ENCODE measurements around the gene CCDC180.
"Not testable (repeated sequence)": the region's sequence is repeated elsewhere in the genome, so short reads cannot be mapped to it uniquely, and the experiment has no call there.

Gene CCDC180

DNA sequence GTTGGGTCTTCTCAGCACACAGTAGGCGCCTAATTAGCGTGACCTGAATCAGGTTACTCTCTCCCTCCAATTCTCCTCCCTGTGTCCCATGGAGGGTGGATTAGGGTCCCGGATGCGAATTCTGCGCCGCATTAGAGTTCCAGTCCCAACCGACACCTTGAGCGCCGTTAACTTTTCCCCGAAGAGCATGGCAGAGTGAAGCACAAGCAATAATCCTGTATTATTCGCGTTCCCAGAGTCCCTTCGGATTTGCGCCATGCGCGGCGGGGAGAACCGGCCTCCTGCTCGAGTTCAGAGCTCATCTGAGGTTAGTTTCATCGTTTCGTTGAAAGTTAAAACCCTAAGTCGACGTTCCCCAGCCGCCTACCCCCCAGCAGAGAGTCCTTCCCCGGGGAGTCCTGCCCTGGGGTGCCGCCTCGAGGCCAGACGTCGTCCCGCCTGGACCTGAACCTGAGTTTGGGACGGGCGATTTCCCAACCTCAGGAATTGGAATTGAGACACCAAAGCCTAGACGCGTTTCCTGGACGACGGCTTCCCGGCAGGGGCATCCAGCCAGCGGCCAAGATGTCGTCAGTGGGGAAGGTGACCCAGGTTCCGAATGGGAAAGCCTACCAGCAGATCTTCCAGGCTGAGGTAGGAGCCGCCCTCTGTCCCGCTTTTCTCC lies at the start of gene CCDC180:
Gene CCDC180, plus strand, starts transcription at position 160 of the 664 bp plus-strand sequence. Its CDS starts 405 bp downstream, at position 565.
- no peak for DNase-seq (ENCODE audit: low spot score)

DNA sequence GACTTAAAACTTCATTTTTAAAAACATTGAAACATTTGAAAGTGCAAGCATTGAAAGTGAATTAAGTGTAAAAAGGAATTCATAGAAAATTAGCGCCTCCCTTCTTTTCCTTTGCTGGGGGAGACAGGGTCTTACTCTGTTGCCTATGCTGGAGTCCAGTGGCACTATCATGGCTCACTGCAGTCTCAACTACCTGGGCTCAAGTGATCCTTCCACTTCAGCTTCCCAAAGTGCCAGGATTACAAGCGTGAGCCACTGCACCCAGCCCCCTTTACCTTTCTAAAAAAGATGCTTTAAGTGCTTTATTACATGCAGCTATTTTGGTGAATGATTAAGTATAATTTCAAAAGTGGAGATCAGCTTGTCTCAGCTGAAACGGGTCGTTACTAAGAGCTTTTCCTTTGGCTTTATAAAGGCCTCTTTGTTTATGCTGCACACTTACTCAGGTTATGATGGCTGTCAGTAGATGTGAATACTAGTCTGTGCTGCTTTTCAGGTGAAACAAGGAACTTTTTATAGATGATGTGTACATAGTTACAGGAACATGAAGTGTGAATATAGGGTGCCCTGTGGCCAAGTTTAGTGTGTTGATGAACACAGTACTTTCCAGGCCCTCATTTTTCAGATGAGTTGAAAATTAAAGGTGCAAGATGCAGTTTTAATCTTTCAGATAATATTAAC lies 47.5 kb upstream of the CCDC180 start:
- DNase-seq (ENCODE audit: low spot score): not testable (repeated sequence)

DNA sequence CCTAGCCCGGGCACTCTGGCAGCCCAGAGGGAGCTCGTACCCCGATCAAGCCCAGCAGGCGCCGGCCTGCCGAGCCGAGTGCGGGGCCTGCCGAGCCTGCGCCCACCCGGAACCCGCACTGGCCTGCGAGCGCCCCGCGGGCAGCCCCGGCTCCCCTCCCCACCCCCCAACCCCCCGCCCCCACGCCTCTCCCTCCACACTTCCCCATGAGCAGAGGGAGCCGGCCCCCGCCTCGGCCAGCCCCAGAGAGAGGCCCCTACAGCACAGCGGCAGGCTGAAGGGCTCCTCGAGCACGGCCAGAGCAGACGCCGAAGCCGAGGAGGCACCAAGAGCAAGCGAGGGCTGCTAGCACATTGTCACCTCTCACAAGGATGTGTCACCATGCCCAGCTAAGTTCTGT lies 36.2 kb upstream of the CCDC180 start:
- no peak for DNase-seq (ENCODE audit: low spot score)

DNA sequence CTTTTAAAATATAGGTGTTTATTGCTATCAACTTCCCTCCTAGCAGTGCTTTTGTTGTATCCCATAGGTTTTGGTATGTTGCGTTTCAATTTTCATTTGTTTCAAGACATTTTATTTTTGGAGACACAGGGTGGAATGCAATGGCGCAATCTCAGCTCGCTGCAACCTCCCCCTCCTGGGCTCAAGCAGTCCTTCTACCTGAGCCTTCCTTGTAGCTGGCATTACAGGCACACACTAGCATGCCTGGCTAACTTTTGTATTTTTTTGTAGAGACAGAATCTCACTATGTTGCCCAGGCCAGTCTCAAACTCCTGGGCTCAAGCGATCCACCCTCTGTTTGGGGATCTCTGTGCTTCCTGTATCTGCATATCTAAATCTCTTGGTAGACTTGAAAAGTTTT lies 35.4 kb upstream of the CCDC180 start:
- no peak for DNase-seq (ENCODE audit: low spot score)

DNA sequence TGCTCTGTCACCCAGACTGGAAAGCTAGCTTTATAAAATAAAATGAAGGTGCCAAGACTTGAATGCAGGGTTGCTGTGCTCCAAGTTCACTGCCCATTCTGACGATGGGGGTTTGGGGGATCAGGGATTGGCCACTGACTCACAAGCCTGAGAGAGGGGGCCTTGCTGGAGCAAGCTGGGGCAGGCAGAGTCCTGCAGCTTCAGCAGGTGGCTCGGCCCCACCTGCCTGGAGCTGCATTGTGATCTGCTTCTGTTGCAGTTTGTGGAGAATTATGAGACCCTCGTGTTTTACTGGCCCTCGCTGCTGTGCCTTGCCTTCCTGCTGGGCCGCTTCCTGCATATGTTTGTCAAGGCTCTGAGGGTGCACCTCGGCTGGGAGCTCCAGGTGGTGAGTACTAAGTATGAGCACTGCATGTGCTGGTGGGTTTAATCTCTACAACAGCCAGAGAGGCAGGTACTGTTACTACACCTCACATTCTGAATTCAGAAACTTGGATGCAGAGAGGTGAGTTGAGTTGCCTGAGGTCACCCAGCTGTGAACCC lies 31.1 kb upstream of the CCDC180 start:
- no peak for DNase-seq (ENCODE audit: low spot score)

DNA sequence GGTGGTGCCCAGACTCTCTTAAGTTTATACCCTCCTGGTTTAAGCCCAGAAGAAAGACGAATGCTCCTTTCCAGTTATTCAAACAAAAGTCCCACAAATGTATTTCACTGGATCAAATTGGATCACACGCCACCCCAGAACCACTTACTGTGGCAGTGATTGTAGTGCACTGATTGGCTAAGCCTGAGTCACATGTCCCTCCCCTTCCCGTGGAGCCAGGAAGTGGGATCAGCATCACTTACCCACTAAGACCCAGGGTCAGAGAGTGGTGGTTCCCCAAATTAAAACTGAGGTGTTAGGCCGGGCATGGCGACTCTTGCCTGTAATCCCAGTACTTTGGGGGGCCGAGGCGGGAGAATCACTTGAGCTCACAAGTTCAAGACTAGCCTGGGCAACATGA lies 29.5 kb upstream of the CCDC180 start:
- DNase-seq (ENCODE audit: low spot score): no peak

DNA sequence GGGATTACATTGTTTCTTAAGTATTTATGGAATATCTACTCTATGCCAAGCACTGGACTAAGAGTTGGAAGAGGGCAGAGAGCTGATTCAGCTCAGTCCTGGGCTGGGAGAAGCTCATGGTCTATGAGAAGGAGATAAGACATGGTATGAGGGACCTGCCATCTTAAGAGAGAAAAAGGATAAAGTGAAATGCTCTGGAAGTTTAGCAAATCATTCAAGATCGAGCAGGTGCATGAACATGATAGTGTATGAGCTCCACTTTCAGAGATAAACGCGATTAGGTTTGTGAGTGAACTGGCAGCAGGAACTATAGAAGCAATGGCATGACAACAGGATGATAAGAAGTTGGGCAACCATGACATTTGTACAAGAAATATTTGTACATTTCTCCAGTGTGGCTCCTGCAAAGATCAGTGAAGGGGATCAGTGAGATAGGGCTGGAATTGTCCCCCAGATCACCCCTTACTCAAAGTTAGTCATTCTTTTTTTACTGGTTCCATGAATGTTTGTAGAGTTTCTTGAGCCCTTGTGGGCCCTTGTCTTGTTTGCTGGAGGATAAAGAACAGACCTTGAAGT lies 26.6 kb upstream of the CCDC180 start:
- DNase-seq (ENCODE audit: low spot score): no peak

DNA sequence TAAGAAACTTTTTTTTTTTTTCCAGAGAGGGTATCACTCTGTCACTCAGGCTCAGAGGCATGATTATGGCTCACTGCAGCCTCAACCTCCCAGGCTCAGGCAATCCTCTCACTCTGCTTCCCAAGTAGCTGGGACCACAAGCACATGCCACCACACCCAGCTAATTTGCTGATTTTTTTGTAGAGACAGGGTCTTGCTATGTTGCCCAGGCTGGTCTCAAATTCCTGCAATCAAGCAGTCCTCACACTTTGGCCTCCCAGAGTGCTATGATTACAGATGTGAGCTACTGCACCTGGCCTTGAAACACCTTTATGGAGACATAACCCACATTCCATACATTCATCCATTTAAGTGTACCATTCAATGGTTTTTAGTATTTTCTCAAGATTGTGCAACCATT lies 23.7 kb upstream of the CCDC180 start:
- DNase-seq (ENCODE audit: low spot score): no peak

DNA sequence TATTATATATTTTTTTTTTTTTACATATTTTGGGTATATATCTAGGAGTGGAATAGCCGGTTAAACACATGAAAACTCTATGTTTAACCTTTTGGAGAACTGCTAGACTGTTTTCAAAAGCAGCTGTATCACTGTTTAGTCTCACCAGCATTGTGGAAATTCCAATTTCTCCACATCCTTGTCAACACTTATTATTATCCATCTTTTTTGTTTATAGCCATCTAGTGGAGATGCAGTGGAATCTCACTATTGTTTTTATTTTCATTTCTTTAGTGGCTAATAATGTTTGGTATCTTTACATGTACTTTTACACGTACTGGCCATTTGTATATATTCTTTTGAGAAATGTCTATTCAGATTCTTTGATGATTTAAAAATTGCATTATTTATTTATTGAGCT lies 22.7 kb upstream of the CCDC180 start:
- DNase-seq (ENCODE audit: low spot score): peak; percentile 26

DNA sequence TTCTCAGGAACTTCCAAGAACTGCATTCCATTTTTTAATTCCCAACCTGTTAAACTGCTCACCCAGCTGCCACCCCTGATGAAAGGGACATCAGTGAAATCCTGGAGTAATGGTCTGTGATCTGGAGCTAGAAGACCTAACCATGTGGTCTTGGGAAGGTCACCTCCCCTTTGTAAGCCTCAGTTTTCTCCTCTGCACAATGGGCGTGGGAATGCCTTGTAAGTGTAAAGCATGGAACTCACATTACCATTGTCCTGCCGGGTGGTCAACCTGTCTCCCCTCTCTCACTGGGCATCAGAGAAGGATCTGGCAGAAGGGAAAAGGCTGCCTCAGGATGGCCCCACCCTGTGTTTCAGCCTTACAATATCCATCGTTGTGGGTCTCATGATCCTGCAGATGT lies 15.3 kb upstream of the CCDC180 start:
- DNase-seq (ENCODE audit: low spot score): no peak

DNA sequence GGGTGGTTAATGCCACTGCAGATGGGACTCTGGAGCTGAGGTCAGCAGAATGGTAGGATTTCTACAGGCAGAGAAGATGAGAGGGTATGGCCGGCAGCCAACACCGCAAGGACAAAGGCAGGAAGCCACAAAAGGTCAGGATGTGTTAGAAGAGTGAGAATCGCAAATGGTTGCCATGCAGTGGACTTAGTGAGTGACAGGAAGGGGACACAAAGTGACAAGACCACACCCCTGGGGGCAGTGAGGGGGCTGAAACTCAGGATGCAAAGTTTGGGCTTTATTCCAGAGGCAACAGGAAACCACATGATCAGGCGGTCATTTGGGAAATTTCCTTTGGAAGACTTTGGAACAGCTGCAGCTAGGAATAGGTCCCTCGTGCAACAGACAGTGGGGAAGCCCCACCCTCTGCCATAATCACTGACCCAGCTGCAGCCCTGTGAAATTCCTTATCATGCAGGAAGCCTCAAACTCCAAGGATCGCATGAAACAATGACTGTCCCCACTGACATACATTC lies 14.2 kb upstream of the CCDC180 start:
- no peak for DNase-seq (ENCODE audit: low spot score)

DNA sequence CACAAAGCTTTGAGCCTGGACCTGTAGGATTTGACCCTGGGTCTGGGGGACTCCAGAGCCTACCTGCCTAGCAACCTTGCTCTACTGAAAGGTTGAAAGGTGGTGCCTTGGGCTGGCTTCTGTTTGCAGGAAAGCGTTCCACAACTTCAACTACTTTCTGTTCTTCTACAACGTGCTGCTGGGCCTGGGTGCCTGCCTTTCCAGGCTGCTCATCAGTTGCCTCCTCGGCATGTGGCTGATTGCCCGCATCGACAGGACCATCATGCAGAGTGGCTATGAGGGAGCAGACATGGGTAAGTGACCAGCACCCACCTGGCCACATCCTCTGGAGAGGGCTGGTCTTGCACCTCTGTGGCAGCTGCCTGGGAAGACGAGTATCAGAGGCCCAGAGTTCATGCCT lies 13.6 kb upstream of the CCDC180 start:
- DNase-seq (ENCODE audit: low spot score): no peak

DNA sequence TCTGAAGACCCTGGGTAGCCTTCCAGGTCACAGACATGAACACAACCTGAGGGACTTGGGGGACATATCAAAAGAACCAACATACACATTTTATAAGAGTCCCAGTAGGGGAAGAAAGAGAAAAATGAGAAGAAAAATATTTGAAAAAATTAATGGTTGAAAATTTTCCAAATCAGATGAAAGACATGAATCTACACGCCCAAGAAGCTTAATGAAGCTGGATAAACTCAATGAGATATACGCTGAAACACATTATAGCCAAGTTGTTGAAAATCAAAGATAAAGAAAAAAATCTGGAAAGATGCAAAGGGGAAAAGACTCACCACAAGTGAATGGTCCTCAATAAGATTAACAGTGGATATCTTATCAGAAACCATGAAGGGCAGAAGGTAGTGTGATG lies 9.6 kb upstream of the CCDC180 start:
- no peak for DNase-seq (ENCODE audit: low spot score)

DNA sequence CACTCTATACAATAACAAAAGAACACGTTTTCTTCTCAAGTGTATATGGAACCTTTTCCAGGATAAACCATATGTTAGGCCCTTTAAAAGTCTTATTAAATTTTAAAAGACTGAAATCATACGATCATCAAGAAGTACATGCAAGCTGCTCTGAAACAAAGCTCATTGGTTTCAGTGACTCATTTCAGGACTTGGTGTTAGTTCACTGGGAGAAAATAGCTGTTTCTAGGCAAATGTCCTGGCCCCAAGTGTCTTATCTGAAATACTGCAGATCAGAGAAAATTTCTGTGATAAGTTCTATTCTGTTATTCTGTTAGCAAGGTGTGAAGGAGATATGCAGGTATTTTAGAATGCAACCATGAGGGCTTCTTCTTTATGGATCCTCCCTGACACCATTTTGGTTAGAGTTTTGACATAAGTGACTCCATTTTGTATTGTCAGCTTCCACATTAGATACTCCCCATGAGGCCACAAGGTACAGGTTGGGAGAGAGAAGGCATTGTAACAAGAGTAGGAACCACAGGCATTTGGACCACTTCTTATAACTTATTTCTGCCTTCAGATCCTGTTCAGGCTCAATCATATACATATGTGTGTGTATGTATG lies 7.5 kb upstream of the CCDC180 start:
- peak; percentile 30 for DNase-seq (ENCODE audit: low spot score)

DNA sequence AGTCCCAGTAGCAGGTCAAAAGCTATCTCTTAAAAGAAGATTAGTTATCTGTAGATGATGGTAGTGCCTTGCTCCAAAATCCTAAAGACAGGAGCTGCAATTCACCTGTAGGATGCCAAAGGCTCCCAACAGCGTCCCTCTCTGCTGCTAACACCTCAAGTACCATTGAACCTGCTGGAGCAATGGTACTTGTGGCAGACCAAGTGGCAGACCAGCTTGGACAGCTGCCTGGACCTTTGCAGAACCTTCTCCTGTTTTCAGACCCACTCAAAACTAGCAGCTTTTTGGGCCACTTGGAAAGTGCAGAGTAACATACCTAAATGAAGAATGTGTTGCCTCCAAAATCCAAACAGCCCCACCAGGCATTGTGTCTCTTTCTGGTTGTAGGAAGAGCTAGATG lies 6.9 kb upstream of the CCDC180 start:
- DNase-seq (ENCODE audit: low spot score): no peak

DNA sequence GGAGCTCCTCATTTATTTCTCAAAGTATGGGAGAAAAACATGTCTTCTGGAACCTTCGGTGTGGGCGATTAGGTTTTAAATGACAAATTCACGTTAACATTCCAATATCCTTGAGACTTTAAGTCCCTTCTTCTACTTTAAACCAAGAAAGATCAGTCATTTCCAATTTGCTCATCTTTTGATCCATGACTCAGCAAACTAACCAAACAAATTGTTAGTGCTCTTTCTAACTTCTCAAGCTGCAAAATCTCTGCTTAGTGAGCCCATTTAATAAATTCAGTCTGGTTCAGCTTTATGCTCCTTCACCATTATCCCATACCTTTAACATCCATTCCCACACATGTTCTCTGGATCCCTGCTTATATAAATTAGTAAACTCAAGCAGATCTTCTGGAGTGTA lies 5.5 kb upstream of the CCDC180 start:
- DNase-seq (ENCODE audit: low spot score): no peak

DNA sequence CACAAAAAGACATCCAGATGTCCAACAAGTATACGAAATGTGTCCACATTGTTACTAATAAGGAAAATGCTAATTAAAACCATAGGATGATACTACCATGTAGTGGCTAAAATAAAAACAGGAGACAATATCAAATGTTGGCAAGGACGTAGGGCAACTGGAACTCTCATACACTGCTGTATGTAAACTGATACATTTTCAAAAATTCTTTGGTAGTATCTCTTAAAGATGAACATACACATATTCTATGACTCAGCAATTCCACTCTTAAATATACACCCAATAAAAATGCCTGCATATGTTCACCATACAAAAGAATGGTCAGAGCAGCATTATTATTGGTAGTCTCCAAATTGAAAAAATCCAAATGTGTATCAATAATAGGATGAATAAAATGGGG lies 2.9 kb upstream of the CCDC180 start:
- no peak for DNase-seq (ENCODE audit: low spot score)

DNA sequence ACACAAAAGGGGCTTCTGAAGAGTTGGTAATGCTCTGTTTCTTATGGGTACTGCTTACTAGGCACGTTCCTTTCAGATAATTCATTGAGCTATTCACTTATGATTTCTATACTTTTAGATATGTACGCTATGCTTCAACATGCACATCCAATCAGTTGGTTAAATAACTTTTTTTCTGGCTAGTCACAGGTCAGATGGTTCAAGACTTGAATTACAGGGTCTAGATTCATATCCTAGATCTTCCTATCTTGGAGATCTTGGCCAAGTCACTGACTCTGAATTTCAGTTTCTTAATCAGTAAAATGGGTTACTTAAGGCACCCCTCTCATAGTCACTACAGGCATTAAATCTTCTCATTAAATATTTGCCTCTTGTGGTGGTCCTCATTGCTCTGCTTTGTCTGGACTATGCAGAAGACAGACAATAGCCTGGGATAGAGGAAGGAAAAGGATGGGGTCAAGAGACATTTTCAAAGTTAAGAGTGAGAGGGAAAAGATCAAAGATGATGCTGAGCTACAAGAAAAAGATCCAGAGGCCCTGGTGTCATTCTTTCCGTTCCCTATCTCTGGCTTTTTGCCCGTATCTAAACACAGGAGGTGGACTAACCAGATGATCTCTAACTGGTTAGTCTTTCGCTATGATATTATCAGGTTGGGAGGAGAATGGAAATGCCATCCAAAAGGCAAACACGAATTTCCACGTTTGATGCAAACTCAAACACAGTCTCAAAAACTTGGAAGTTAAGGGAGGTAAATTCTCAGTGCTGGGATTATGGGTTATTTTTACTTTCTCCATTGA lies 1.8 kb upstream of the CCDC180 start:
- DNase-seq (ENCODE audit: low spot score): no peak

DNA sequence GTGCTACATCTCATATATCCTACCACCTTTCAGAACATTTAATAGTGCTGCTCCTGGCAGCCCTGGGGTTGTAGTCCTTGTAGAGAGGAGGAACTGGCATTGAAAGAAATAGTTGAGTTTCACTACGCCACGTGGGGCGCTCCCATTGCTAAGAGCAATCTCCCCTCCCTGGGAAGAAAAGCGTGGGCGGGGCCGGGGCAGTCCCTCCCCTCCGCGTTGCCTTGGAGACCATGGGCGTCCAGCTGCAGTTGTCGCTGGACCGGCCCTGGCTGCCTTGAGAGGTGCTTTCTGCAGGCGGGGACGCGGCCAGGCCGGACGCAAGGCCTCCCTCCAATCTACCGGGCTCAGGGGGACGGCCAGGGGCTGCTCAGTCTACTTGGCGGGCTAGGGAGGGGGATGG lies 368 bp upstream of the CCDC180 start:
- DNase-seq (ENCODE audit: low spot score): no peak

DNA sequence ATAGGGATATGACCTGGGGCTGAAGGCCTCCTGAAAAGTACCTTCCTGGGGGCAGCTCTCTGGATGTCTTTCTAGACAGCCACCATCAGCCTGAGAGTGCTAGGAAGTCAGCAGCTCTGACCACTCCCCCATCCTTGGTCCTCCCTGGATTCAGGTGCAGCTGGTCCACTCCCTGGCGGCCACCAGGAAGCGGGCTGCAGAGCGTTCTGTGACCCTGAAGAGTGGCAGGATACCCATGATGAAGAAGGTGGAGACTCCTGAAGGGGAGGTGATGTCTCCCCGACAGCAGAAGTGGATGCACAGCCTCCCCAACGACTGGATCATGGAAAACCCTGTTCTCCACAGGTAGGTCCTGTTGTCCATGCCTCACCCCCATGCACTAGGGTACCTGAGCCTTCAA lies 1.8 kb downstream of the CCDC180 start:
- DNase-seq (ENCODE audit: low spot score): no peak

DNA sequence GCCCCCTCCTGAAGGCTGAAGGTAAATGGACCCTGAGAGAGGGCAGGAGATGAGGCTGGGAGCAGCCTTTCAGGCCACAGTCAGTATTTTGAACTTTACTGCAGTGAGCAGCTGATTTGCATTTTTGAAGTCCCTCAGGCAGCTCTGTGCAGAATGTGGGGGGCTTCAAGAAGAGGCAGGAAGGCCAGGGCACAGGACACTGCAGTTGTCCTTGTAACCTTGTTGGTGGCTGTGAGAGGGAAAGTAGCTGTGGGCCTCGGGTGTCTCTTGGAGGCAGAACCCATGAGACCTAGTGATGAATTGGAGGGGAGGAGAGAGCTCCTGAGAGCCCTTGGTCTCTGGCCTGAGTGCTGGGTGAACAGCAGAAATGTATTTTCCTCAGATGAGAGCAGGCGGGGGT lies 2.6 kb downstream of the CCDC180 start:
- DNase-seq (ENCODE audit: low spot score): no peak

DNA sequence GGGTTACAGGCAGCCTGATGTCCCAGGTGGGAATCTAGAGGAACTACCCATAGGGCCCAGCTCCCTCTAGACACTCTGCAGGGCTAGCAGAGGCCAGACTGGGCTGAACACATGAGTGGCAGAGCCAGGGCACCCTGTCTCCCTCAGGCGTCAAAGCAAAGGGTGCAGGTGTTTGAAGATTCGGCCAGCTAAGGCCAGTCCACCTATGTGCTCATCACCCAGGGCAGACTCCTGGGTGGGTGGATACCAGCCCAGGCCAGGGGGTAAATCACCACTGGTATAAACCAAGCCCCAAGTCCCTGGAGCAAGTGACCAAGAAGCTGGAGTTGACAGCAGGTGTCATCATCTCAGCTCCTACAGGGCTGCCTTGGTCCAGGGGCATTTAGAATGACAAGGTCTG lies 3.4 kb downstream of the CCDC180 start:
- DNase-seq (ENCODE audit: low spot score): no peak

Data from RKO (cell line).